ENCODE measurements around the gene ATRNL1. TPM values are rescaled to one million over a fixed set of nuclear protein-coding genes. Genes with fewer than 3 reads are reported as not detected.
"Not testable (repeated sequence)": the region's sequence is repeated elsewhere in the genome, so short reads cannot be mapped to it uniquely, and the experiment has no call there.

Gene ATRNL1
- total RNA-seq, 2 donors from 2014 or later = 0.63 to 1.5 TPM

GRCh38 chr10:115710136-115710535, 617.0 kb downstream of the ATRNL1 start:
- Mint-ChIP-seq H3K4me1 (no peaks in the 10 kb centered on the region), H3K27ac (no peak overlapping the region), H3K9me3 (peaks cover 3% of the 10 kb centered on the region), H3K36me3 (ENCODE audit: low read depth) (no peaks in the 10 kb centered on the region), H3K27me3 (no peaks in the 10 kb centered on the region), H3K4me3 (no peak overlapping the region)
- no peak for ATAC-seq (replicated peaks)

DNA sequence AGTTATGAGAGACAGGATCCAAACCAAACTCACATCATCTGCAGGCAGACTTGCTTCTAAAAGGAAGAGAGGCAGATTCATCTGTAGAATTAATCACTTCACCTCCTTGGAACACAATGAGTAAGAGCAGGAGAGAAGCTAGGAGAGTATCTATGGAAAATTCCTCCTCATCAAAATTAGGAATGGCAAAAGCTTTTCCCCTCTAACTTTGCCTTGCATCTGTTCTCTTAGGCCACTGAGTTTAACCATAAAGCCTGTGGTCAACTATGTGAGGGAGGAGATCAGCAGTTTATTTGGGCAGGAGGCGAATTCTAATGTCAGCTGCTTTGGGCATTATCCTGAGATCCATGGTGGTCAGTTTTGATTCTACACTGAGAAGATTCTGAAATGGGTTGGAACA, 618.1 kb downstream of the ATRNL1 start:
- H3K27ac Mint-ChIP-seq = no peak overlapping the region
- no peak for ATAC-seq (replicated peaks)
- no peak overlapping the region for H3K4me3 Mint-ChIP-seq
- no peaks in the 10 kb centered on the region for H3K36me3 Mint-ChIP-seq (ENCODE audit: low read depth)
- no peaks in the 10 kb centered on the region for H3K27me3 Mint-ChIP-seq
- H3K4me1 Mint-ChIP-seq = no peaks in the 10 kb centered on the region
- peaks cover 3% of the 10 kb centered on the region for H3K9me3 Mint-ChIP-seq

GRCh38 chr10:115720121-115720520, 627.0 kb downstream of the ATRNL1 start:
- H3K27me3 Mint-ChIP-seq = no peaks in the 10 kb centered on the region
- H3K4me3 Mint-ChIP-seq = no peak overlapping the region
- H3K36me3 Mint-ChIP-seq (ENCODE audit: low read depth) = no peaks in the 10 kb centered on the region
- H3K4me1 Mint-ChIP-seq = no peaks in the 10 kb centered on the region
- no peak for ATAC-seq (replicated peaks)
- peaks cover 6% of the 10 kb centered on the region for H3K9me3 Mint-ChIP-seq
- H3K27ac Mint-ChIP-seq = no peak overlapping the region

DNA sequence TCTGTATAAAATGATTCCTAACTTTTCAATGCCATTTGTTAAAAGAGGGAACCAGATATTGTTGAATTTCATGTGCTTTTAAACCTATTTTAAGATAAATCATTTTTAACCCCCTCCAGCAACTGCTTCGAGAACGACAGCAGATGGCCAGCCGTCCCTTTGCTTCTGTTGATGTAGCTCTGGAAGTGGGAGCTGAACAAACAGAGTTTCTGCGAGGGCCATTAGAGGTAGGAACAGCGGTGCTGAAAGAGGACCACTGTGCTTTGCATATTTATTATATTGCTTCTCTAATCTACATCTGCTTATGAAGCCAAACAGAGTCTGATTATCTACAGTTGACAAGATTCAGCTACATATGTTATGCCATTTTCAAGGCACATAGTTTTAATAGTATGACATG, 634.0 kb downstream of the ATRNL1 start:
- Mint-ChIP-seq H3K4me1 (no peaks in the 10 kb centered on the region), H3K4me3 (no peak overlapping the region)

DNA sequence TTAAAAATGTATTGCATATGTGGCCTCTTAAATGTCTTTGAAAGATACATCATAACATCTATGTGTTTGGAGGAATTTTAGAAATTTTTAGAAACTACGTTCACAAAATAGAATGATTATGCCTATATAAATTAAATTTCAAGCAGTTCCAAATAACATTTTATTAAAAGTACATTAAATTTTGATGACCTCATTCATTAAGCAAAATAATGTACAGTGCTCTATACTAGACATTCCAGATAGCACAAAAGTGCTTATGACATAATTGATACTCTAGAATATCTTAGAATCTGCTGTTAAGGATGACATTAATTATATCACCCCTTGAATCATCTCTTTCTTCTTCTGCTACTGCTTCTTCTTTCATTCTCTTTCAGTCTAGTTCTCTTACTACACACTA, 650.9 kb downstream of the ATRNL1 start:
- no peaks in the 10 kb centered on the region for H3K9me3 Mint-ChIP-seq
- ATAC-seq (replicated peaks) = no peak

More for the DNA sequence above, 634.0 kb downstream of the ATRNL1 start:
- Mint-ChIP-seq H3K9me3 (peaks cover 3% of the 10 kb centered on the region), H3K27ac (no peak overlapping the region), H3K27me3 (no peaks in the 10 kb centered on the region), H3K36me3 (ENCODE audit: low read depth) (no peaks in the 10 kb centered on the region)
- no peak for ATAC-seq (replicated peaks)

GRCh38 chr10:115745943-115746342, 652.8 kb downstream of the ATRNL1 start:
- H3K27ac Mint-ChIP-seq = no peak overlapping the region
- no peak for ATAC-seq (replicated peaks)

More for the DNA sequence above, 650.9 kb downstream of the ATRNL1 start:
- Mint-ChIP-seq H3K27me3 (no peaks in the 10 kb centered on the region), H3K27ac (no peak overlapping the region), H3K4me3 (no peak overlapping the region), H3K36me3 (ENCODE audit: low read depth) (no peaks in the 10 kb centered on the region), H3K4me1 (no peaks in the 10 kb centered on the region)

DNA sequence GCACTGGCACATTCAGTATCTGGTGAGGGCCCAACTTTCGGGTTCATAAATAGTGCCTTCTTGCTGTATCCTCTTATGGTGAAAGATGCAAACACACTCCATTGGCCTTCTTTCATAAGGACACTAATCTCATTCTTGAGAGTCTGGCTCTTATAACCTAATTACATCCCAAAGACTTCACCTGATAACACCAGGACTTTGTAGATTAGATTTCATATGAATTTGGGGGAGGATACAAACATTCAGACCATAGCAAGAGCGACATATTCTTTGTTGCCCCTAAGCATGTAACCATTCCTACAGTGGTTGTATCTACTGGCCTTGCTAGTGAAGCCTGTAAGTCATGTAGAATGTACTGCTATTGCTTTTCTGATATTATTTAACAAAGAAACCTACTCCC, 654.6 kb downstream of the ATRNL1 start:
- Mint-ChIP-seq H3K27me3 (no peaks in the 10 kb centered on the region), H3K9me3 (no peaks in the 10 kb centered on the region), H3K36me3 (ENCODE audit: low read depth) (no peaks in the 10 kb centered on the region), H3K27ac (no peak overlapping the region), H3K4me3 (no peak overlapping the region), H3K4me1 (no peaks in the 10 kb centered on the region)
- ATAC-seq (replicated peaks) = no peak

More at GRCh38 chr10:115745943-115746342, 652.8 kb downstream of the ATRNL1 start:
- Mint-ChIP-seq H3K36me3 (ENCODE audit: low read depth) (no peaks in the 10 kb centered on the region), H3K4me3 (no peak overlapping the region), H3K9me3 (no peaks in the 10 kb centered on the region), H3K27me3 (no peaks in the 10 kb centered on the region), H3K4me1 (no peaks in the 10 kb centered on the region)

GRCh38 chr10:115758488-115758887, 665.3 kb downstream of the ATRNL1 start:
- H3K9me3 Mint-ChIP-seq = peaks cover 19% of the 10 kb centered on the region
- not testable (repeated sequence) for H3K4me1 Mint-ChIP-seq; H3K36me3 Mint-ChIP-seq (ENCODE audit: low read depth)

GRCh38 chr10:115760131-115760530, 667.0 kb downstream of the ATRNL1 start:
- no peak for ATAC-seq (replicated peaks)
- no peak overlapping the region for H3K27ac Mint-ChIP-seq
- no peaks in the 10 kb centered on the region for H3K27me3 Mint-ChIP-seq
- H3K36me3 Mint-ChIP-seq (ENCODE audit: low read depth) = no peaks in the 10 kb centered on the region
- no peaks in the 10 kb centered on the region for H3K4me1 Mint-ChIP-seq
- H3K9me3 Mint-ChIP-seq = peaks cover 19% of the 10 kb centered on the region
- no peak overlapping the region for H3K4me3 Mint-ChIP-seq

More at GRCh38 chr10:115758488-115758887, 665.3 kb downstream of the ATRNL1 start:
- H3K27ac Mint-ChIP-seq; ATAC-seq (replicated peaks); H3K27me3 Mint-ChIP-seq; H3K4me3 Mint-ChIP-seq: not testable (repeated sequence)

DNA sequence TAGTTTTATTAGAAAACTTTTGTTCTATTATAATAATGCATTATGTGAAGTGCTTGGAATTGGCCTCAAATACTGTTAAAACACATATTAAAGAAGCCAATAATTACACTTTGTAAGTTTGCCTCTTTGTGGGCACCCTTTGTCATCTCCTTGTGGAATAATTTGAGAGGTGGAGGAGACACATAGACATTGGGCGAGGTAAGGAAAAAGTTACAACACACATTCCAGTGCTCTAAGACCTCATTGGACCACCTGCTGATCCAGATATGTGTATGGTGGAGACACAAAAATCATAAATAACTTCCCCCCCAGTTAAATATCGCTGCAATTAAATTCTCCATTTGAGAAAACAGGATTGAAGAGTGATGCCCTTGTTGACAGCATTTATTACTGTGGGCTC, 668.0 kb downstream of the ATRNL1 start:
- H3K4me3 Mint-ChIP-seq = no peak overlapping the region
- peaks cover 23% of the 10 kb centered on the region for H3K9me3 Mint-ChIP-seq
- H3K27ac Mint-ChIP-seq = no peak overlapping the region
- no peak for ATAC-seq (replicated peaks)
- H3K27me3 Mint-ChIP-seq = no peaks in the 10 kb centered on the region
- H3K36me3 Mint-ChIP-seq (ENCODE audit: low read depth) = no peaks in the 10 kb centered on the region
- no peaks in the 10 kb centered on the region for H3K4me1 Mint-ChIP-seq

GRCh38 chr10:115762029-115762428, 668.9 kb downstream of the ATRNL1 start:
- Mint-ChIP-seq H3K27ac (no peak overlapping the region), H3K4me3 (no peak overlapping the region), H3K4me1 (no peaks in the 10 kb centered on the region), H3K27me3 (no peaks in the 10 kb centered on the region), H3K9me3 (peaks cover 20% of the 10 kb centered on the region), H3K36me3 (ENCODE audit: low read depth) (no peaks in the 10 kb centered on the region)
- no peak for ATAC-seq (replicated peaks)

- peaks cover 4% of the 10 kb centered on the region for H3K9me3 Mint-ChIP-seq
- no peaks in the 10 kb centered on the region for H3K4me1 Mint-ChIP-seq
- H3K27me3 Mint-ChIP-seq = no peaks in the 10 kb centered on the region
- no peak overlapping the region for H3K27ac Mint-ChIP-seq
- no peak overlapping the region for H3K4me3 Mint-ChIP-seq
- no peak for ATAC-seq (replicated peaks)
- H3K36me3 Mint-ChIP-seq (ENCODE audit: low read depth) = no peaks in the 10 kb centered on the region
Observed at GRCh38 chr10:115771755-115772154, 678.6 kb downstream of the ATRNL1 start.

- Mint-ChIP-seq H3K4me3 (no peak overlapping the region), H3K4me1 (no peaks in the 10 kb centered on the region), H3K27me3 (no peaks in the 10 kb centered on the region), H3K27ac (no peak overlapping the region), H3K9me3 (no peaks in the 10 kb centered on the region), H3K36me3 (ENCODE audit: low read depth) (no peaks in the 10 kb centered on the region)
- no peak for ATAC-seq (replicated peaks)
Observed at GRCh38 chr10:115772606-115773005, 679.4 kb downstream of the ATRNL1 start.

DNA sequence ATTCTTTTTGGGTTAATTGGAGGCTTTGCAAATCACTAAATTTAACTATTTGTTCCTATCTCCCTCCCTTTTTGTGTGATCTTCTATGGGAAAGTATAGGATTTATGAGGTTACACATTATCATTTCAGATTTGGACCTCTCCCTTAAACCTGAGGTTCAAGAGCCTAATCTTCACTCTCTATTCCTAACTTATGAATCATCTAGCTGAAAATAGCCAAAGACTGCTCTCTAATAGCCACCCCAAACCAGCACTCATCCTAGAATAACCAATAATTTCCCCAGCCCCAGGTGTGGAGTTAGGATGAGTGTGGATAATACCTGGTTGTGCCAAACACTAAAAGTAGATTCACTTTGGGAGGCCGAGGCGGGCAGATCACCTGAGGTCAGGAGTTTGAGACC, 680.7 kb downstream of the ATRNL1 start:
- H3K27ac Mint-ChIP-seq = no peak overlapping the region
- H3K36me3 Mint-ChIP-seq (ENCODE audit: low read depth) = no peaks in the 10 kb centered on the region
- H3K4me3 Mint-ChIP-seq = no peak overlapping the region
- H3K9me3 Mint-ChIP-seq = no peaks in the 10 kb centered on the region
- no peaks in the 10 kb centered on the region for H3K4me1 Mint-ChIP-seq
- no peaks in the 10 kb centered on the region for H3K27me3 Mint-ChIP-seq
- ATAC-seq (replicated peaks) = no peak

DNA sequence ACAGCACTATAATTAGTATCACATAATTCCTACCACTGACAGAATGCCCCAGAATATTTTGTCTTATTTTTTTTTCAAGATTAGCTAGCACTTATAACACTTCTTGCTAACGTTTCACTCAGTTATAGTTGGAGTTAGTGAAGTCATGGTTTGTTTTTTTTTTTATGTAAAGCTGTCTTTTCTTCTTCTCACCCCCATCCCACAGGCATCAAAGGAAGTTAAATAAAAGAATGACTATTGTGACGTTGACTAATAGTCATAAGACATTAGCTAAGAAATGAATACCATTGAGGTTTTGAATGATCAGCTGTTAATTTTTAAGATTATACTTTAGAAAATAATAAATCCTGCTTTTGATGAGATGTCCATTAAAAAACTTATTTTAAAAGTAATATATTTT, 681.6 kb downstream of the ATRNL1 start:
- Mint-ChIP-seq H3K27ac (no peak overlapping the region), H3K4me3 (no peak overlapping the region), H3K27me3 (no peaks in the 10 kb centered on the region), H3K9me3 (no peaks in the 10 kb centered on the region), H3K36me3 (ENCODE audit: low read depth) (no peaks in the 10 kb centered on the region), H3K4me1 (no peaks in the 10 kb centered on the region)
- no peak for ATAC-seq (replicated peaks)

- no peaks in the 10 kb centered on the region for H3K36me3 Mint-ChIP-seq (ENCODE audit: low read depth)
- H3K4me3 Mint-ChIP-seq = no peak overlapping the region
- no peak overlapping the region for H3K27ac Mint-ChIP-seq
- H3K4me1 Mint-ChIP-seq = no peaks in the 10 kb centered on the region
- ATAC-seq (replicated peaks) = no peak
- peaks cover 4% of the 10 kb centered on the region for H3K9me3 Mint-ChIP-seq
- no peaks in the 10 kb centered on the region for H3K27me3 Mint-ChIP-seq
Observed at GRCh38 chr10:115777646-115778045, 684.5 kb downstream of the ATRNL1 start.

Measured in activated T-helper 17 cell treated with anti-CD3 and anti-CD28 coated beads, Interleukin-2, amount 50 U/mL, for 72 hours (primary cell).